Measurements from ENCODE around the gene CD44. TPM values are rescaled to one million over a fixed set of nuclear protein-coding genes. Genes with fewer than 3 reads are reported as not detected.

CD44 gene
- total RNA-seq, 2 donors from 2014 or later = 321 to 613 TPM

DNA sequence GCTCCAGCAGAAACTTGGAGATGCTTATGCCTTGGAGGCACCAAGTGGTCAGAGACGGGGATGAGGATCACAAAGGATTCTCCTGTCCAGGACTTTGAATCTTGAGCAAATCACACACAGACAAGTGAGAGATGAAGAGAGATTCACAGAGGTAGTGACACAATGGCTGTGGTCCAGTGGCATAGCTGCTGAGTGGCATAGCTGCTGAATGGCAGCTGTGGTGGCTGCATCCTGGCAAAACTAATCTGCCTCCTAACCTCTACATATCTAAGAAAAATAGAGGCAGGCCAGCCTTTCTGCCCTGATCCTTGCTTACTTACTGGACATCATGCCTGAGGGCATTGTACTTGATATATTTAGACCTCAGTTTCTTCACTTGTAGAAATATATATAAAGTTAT, 102.6 kb downstream of the CD44 start:
- Histone ChIP-seq H3K4me1 (ENCODE audit: control insufficient read depth in 1 of 2, low read depth in 2 of 2) (peaks cover 5 to 14% of the 10 kb centered on the region in 2 donors), H3K27ac (no peak overlapping the region), H3K27me3 (replicated peaks; ENCODE audit: insufficient read depth) (no peaks in the 10 kb centered on the region), H3K36me3 (no peaks in the 10 kb centered on the region), H3K9me3 (no peaks in the 10 kb centered on the region), H3K4me3 (no peak overlapping the region)
- TF ChIP-seq, protein P1, sequence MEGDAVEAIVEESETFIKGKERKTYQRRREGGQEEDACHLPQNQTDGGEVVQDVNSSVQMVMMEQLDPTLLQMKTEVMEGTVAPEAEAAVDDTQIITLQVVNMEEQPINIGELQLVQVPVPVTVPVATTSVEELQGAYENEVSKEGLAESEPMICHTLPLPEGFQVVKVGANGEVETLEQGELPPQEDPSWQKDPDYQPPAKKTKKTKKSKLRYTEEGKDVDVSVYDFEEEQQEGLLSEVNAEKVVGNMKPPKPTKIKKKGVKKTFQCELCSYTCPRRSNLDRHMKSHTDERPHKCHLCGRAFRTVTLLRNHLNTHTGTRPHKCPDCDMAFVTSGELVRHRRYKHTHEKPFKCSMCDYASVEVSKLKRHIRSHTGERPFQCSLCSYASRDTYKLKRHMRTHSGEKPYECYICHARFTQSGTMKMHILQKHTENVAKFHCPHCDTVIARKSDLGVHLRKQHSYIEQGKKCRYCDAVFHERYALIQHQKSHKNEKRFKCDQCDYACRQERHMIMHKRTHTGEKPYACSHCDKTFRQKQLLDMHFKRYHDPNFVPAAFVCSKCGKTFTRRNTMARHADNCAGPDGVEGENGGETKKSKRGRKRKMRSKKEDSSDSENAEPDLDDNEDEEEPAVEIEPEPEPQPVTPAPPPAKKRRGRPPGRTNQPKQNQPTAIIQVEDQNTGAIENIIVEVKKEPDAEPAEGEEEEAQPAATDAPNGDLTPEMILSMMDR (IDR thresholded peaks at IDR 0.05) = no peak
- ATAC-seq (ENCODE audit: insufficient number of reproducible peaks, low FRiP score, low read depth) (no peak), DNase-seq (ENCODE audit: low spot score) (no peak)

DNA sequence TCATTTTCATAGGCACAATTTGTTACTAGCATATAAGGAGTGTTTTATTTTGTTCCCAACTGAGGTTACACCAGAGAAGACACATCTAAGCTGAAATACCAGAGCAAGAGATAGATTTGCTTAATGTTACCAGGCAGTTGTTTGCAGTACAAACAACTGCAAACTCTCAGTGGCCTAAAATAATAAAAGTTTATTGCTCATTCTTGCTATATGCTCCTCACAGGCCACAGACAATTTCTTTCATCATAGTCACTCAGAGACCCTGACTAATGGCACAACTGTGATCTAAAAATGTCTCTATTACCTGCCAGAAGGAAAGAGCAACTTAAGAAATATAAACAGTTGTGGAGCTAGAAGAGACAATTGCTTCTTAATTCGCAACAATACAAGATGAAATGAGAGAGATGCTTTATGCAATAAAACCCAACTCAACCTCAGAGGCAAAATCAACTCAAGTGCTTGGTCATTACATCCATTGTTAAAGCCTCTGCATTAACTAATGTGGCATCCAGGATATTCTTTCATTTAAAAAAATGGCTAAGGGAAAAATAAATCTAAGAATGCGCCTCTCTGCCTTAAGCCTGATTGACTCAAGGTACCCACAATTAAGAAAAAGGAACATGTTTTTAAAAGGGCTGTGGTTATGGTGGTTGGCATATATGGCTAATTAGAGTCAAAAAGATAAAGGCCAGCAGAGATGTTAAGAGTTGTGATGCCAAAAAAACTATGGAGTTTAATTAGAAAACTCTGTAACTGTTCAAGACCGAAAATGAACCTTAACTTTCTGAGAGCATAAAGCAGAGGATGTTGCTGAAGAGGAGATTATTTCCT, 103.7 kb downstream of the CD44 start:
- no peak for ATAC-seq (ENCODE audit: insufficient number of reproducible peaks, low FRiP score, low read depth)
- DNase-seq (ENCODE audit: low spot score) = no peak
- no peak overlapping the region for H3K4me3 ChIP-seq
- no peak overlapping the region for H3K27ac ChIP-seq
- peaks cover 13 to 24% of the 10 kb centered on the region in 2 donors for H3K4me1 ChIP-seq (ENCODE audit: control insufficient read depth in 1 of 2, low read depth in 2 of 2)
- TF ChIP-seq, protein P1 (IDR thresholded peaks at IDR 0.05) = no peak
- H3K9me3 ChIP-seq = no peaks in the 10 kb centered on the region
- no peaks in the 10 kb centered on the region for H3K27me3 ChIP-seq (replicated peaks; ENCODE audit: insufficient read depth)
- H3K36me3 ChIP-seq = no peaks in the 10 kb centered on the region

DNA sequence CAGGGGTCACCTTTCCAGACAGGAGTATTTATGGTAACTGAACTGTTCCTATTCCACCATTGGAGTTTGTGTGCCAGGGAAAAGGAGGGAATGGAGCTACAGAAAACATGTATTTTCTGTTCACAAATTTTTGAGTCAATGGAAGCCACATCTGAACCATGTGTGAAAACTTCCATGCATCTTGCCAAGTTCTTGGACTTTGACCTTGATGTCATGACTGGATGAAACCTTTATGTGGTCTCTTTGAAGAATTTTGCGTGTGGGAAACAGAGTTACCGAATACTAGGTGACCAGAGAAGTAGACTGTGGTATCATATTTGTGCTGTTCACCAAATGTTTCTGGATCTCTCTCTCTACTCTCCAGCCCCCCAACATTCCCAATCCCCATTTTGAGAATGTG, 104.8 kb downstream of the CD44 start:
- no peaks in the 10 kb centered on the region for H3K27me3 ChIP-seq (replicated peaks; ENCODE audit: insufficient read depth)
- no peaks in the 10 kb centered on the region for H3K36me3 ChIP-seq
- peaks cover 13 to 23% of the 10 kb centered on the region in 2 donors for H3K4me1 ChIP-seq (ENCODE audit: control insufficient read depth in 1 of 2, low read depth in 2 of 2)
- H3K4me3 ChIP-seq = no peak overlapping the region
- H3K27ac ChIP-seq = no peak overlapping the region
- H3K9me3 ChIP-seq = no peaks in the 10 kb centered on the region
- DNase-seq (ENCODE audit: low spot score) = no peak
- TF ChIP-seq, protein P1 (IDR thresholded peaks at IDR 0.05) = no peak
- ATAC-seq (ENCODE audit: insufficient number of reproducible peaks, low FRiP score, low read depth) = no peak

DNA sequence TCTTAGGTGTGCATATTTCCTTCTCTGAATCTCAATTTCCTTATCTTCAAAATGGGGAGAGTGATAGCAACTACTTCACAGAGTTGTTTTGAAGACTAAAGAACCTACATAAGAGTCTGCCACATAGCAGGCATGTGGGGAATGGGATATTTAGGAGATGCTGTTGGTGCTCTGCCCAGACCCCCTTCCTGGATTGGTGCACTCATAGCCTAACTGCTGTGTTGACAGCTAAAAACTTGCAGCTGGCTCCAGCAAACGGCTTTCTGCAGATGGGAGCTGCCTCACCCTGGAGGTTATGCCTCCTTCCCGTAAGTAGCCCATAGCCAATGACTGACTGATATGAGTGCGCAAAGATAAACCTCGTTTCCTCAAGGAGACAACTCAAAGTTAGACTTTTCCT, 106.1 kb downstream of the CD44 start:
- peak overlapping the region in 1 of 2 donors; percentile 90 for H3K27ac ChIP-seq

DNA sequence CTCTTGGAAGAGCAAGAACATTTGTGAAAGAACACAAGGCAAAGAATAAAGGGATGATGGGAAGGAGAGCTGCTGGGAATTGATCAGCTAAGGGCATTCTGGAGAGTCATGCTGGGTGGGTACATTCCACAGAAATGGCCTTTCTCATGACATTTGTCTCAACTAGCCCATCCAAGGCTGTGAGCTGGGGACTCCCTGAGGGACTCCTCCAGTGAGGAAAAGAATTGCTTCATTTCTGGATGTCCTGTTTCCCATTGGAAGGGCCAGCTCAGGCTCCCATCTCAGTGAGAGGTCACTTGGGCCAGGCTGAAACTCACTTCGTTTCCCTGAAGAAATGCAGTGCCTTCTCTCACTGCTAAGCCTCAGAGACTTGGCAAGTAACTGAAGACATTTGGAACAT, 106.8 kb downstream of the CD44 start:
- H3K36me3 ChIP-seq = no peaks in the 10 kb centered on the region
- TF ChIP-seq, protein P1 (IDR thresholded peaks at IDR 0.05) = no peak
- ATAC-seq (ENCODE audit: insufficient number of reproducible peaks, low FRiP score, low read depth) (no peak), DNase-seq (ENCODE audit: low spot score) (no peak)
- H3K4me1 ChIP-seq (ENCODE audit: control insufficient read depth in 1 of 2, low read depth in 2 of 2) = peaks cover 13 to 19% of the 10 kb centered on the region in 2 donors
- H3K27ac ChIP-seq = peak overlapping the region; percentile 90
- no peaks in the 10 kb centered on the region for H3K9me3 ChIP-seq
- H3K27me3 ChIP-seq (replicated peaks; ENCODE audit: insufficient read depth) = no peaks in the 10 kb centered on the region
- H3K4me3 ChIP-seq = no peak overlapping the region

More for the DNA sequence above, 106.1 kb downstream of the CD44 start:
- TF ChIP-seq, protein P1 (IDR thresholded peaks at IDR 0.05) = no peak
- Histone ChIP-seq H3K9me3 (no peaks in the 10 kb centered on the region), H3K27me3 (replicated peaks; ENCODE audit: insufficient read depth) (no peaks in the 10 kb centered on the region), H3K4me3 (no peak overlapping the region), H3K4me1 (ENCODE audit: control insufficient read depth in 1 of 2, low read depth in 2 of 2) (peaks cover 13 to 19% of the 10 kb centered on the region in 2 donors), H3K36me3 (no peaks in the 10 kb centered on the region)
- no peak for DNase-seq (ENCODE audit: low spot score)
- no peak for ATAC-seq (ENCODE audit: insufficient number of reproducible peaks, low FRiP score, low read depth)

All from thoracic aorta (tissue), 2 donors.